HG03175 (cell line): Measurements from ENCODE around the gene IL17RB.

Source experiments
- ATAC-seq: cut with Tn5 transposase; IDR thresholded peaks from one replicate; pipeline ENCODE4 v1.9.1; 2021; ENCODE audit warnings: mild to moderate bottlenecking, moderate library complexity; ENCODE audit not compliant: unreplicated experiment

The IL17RB gene

GRCh38 chr3:53828581-53828980 lies 17.8 kb upstream of the IL17RB start:
- no peak for ATAC-seq

GRCh38 chr3:53829605-53830004 lies 16.8 kb upstream of the IL17RB start:
- no peak for ATAC-seq

- no peak for ATAC-seq
These were observed 15.4 kb upstream of the IL17RB start for GRCh38 chr3:53830944-53831343.

GRCh38 chr3:53833053-53833645 lies 13.2 kb upstream of the IL17RB start:
- no peak for ATAC-seq

- ATAC-seq = no peak
These were observed 12.7 kb upstream of the IL17RB start for GRCh38 chr3:53833700-53834099.

- no peak for ATAC-seq
These were observed 11.8 kb upstream of the IL17RB start for GRCh38 chr3:53834429-53835095.

GRCh38 chr3:53835257-53835656 lies 11.1 kb upstream of the IL17RB start:
- ATAC-seq = no peak

- ATAC-seq = no peak
These were observed 10.1 kb upstream of the IL17RB start for GRCh38 chr3:53836084-53836872.

GRCh38 chr3:53837331-53837730 lies 9.0 kb upstream of the IL17RB start:
- ATAC-seq = no peak

GRCh38 chr3:53841296-53841695 lies 5.1 kb upstream of the IL17RB start:
- ATAC-seq = no peak

GRCh38 chr3:53842436-53843194 lies 3.8 kb upstream of the IL17RB start:
- ATAC-seq = no peak

GRCh38 chr3:53843195-53844177 lies 2.9 kb upstream of the IL17RB start:
- peak; percentile 49 for ATAC-seq

GRCh38 chr3:53844262-53845102 lies 1.9 kb upstream of the IL17RB start:
- no peak for ATAC-seq

GRCh38 chr3:53845103-53845880 lies 1.1 kb upstream of the IL17RB start:
- no peak for ATAC-seq

- ATAC-seq = no peak
These were observed 561 bp upstream of the IL17RB start for GRCh38 chr3:53845881-53846133.

- ATAC-seq = no peak
These were observed 435 bp downstream of the IL17RB start for GRCh38 chr3:53846851-53847155.

- ATAC-seq = no peak
These were observed 3.5 kb downstream of the IL17RB start for GRCh38 chr3:53849916-53850315.

GRCh38 chr3:53850895-53851294 lies 4.5 kb downstream of the IL17RB start:
- no peak for ATAC-seq

GRCh38 chr3:53856964-53857363 lies 10.6 kb downstream of the IL17RB start:
- peak; percentile 61 for ATAC-seq
